Keratinocyte (primary cell): Measurements from ENCODE around the gene LGR6. TPM values are rescaled to one million over a fixed set of nuclear protein-coding genes. Genes with fewer than 3 reads are reported as not detected.

ENCODE experiments used
- DNase-seq: peaks from one replicate; pipeline ENCODE4 v3.0.0-alpha.2; 2011; ENCODE audit warnings: low read depth, missing footprints, low spot score
- FAIRE-seq: peaks from 2 replicates; lab custom pipeline; 2011; peaks lifted over from hg19 to GRCh38; lab: Jason Lieb, UNC
- H2AFZ ChIP-seq: 2 replicates; pipeline ENCODE4 v1.6.0; 2012; ENCODE audit warnings: low read length, control low read depth, inconsistent platforms; ENCODE audit not compliant: control insufficient read depth
- H3K27ac ChIP-seq: 2 replicates; pipeline ENCODE4 v1.5.1; 2011; ENCODE audit warnings: low read length; ENCODE audit not compliant: control insufficient read depth, insufficient read depth
- H3K27me3 ChIP-seq: 3 replicates; pipeline ENCODE4 v1.6.0; 2011; ENCODE audit warnings: low read length; ENCODE audit not compliant: control insufficient read depth, insufficient read depth; ENCODE audit errors: extremely low read depth
- H3K36me3 ChIP-seq, 2 experiments: 2 replicates in 1 of 2; 3 replicates in 1 of 2; pipeline ENCODE4 v1.5.1; 2011; ENCODE audit warnings: low read length in 2 of 2, mild to moderate bottlenecking in 1 of 2; ENCODE audit not compliant: control insufficient read depth in 2 of 2, insufficient read depth in 2 of 2; ENCODE audit errors: extremely low read depth in 1 of 2
- H3K4me1 ChIP-seq: 3 replicates; pipeline ENCODE4 v1.5.1; 2011; ENCODE audit warnings: low read length; ENCODE audit not compliant: control insufficient read depth, insufficient read depth; ENCODE audit errors: extremely low read depth
- H3K4me2 ChIP-seq: 3 replicates; pipeline ENCODE4 v1.6.0; 2011; ENCODE audit warnings: low read depth, low read length; ENCODE audit not compliant: control insufficient read depth, insufficient read depth; ENCODE audit errors: extremely low read depth
- H3K4me3 ChIP-seq, 3 experiments: fragments of 200-600 bp in 1 of 3; sonication (generic) in 1 of 3; 2 replicates in 2 of 3; 3 replicates in 1 of 3; pipeline ENCODE4 v1.5.1; 2011 to 2016; ENCODE audit warnings: low read length in 3 of 3, mild to moderate bottlenecking in 3 of 3, control low read depth in 2 of 3, inconsistent platforms in 1 of 3, low read depth in 1 of 3, mixed read lengths in 1 of 3, mixed run types in 1 of 3, moderate library complexity in 1 of 3; ENCODE audit not compliant: control insufficient read depth in 2 of 3, insufficient read depth in 2 of 3; ENCODE audit errors: extremely low read depth in 1 of 3
- H3K79me2 ChIP-seq: 2 replicates; pipeline ENCODE4 v1.6.0; 2012; ENCODE audit warnings: low read length; ENCODE audit not compliant: control insufficient read depth, insufficient read depth
- H3K9ac ChIP-seq: 3 replicates; pipeline ENCODE4 v1.6.0; 2011; ENCODE audit warnings: low read length; ENCODE audit not compliant: control insufficient read depth, insufficient read depth; ENCODE audit errors: extremely low read depth
- H3K9me1 ChIP-seq: 3 replicates; pipeline ENCODE4 v1.6.0; 2011; ENCODE audit warnings: low read length; ENCODE audit not compliant: control insufficient read depth, insufficient read depth; ENCODE audit errors: extremely low read depth
- H3K9me3 ChIP-seq: 2 replicates; pipeline ENCODE4 v1.5.1; 2012; ENCODE audit warnings: low read depth, low read length; ENCODE audit not compliant: control insufficient read depth
- H4K20me1 ChIP-seq: 3 replicates; pipeline ENCODE4 v1.6.0; 2011; ENCODE audit warnings: low read length; ENCODE audit not compliant: control insufficient read depth, insufficient read depth; ENCODE audit errors: extremely low read depth
- CTCF ChIP-seq, 3 experiments: IDR thresholded peaks in 1 of 3; conservative IDR thresholded peaks in 1 of 3; optimal IDR thresholded peaks in 1 of 3; 2 replicates in 2 of 3; 3 replicates in 1 of 3; pipeline versions ENCODE3 to v1.5.1; 2011; ENCODE audit warnings: low read length in 3 of 3, mild to moderate bottlenecking in 3 of 3, moderate library complexity in 2 of 3, control low read depth in 1 of 3, inconsistent platforms in 1 of 3; ENCODE audit not compliant: insufficient read depth in 2 of 3; ENCODE audit errors: extremely low read depth in 1 of 3
- EZH2 ChIP-seq: IDR thresholded peaks from one replicate; pipeline ENCODE4 v1.6.1; 2012; ENCODE audit warnings: inconsistent platforms, mild to moderate bottlenecking, low read length, moderate library complexity
- dilution Hi-C: fragments of 300-500 bp; cut with MboI; formaldehyde crosslinking; loops from one replicate; pipeline ENCODE4 v1.7.0; 2020; ENCODE audit warnings: low sequenced_read_pairs; ENCODE audit not compliant: extremely low pct_ligation_motif_present
- polyA plus RNA-seq, 5 experiments: library from polyadenylated mRNA; depleted of rRNA in 3 of 5; stranded (reverse) in 3 of 5; stranded (forward) in 1 of 5; unstranded in 1 of 5; fragments of >200 nt; gene quantifications; 1 replicate in 1 of 5; 2 replicates in 3 of 5; 3 replicates in 1 of 5; pipeline versions ENCODE4 v1.2.1 to v1.2.3, GENCODE V29; 2011 to 2012; ENCODE audit warnings: missing spikeins in 2 of 5, low read depth in 1 of 5, low replicate concordance in 1 of 5

The LGR6 gene
- polyA plus RNA-seq, 1 donor (not counting 4 experiments of a cell fraction or from before 2014, with no cell fraction given), result 0.42 TPM

GRCh38 chr1:202156590-202156989 is 37.0 kb upstream of the LGR6 start:
- no peak overlapping the region for H2AFZ ChIP-seq
- H3K4me3 ChIP-seq, result no peak overlapping the region
- no peaks in the 10 kb centered on the region for H3K27me3 ChIP-seq
- no peaks in the 10 kb centered on the region for H3K9me1 ChIP-seq
- no peaks in the 10 kb centered on the region for H4K20me1 ChIP-seq
- dilution Hi-C loops, result no loop called here
- no peaks in the 10 kb centered on the region for H3K4me1 ChIP-seq
- H3K27ac ChIP-seq, result no peak overlapping the region
- no peaks in the 10 kb centered on the region for H3K36me3 ChIP-seq
- TF ChIP-seq CTCF (optimal IDR thresholded peaks at IDR 0.05 in 1 of 3, IDR thresholded peaks at IDR 0.05 in 1 of 3, conservative IDR thresholded peaks at IDR 0.05 in 1 of 3; ENCODE audit: extremely low read depth in 1 of 3, insufficient read depth in 2 of 3, low read length in 3 of 3) (no peak), EZH2 (no peak)
- H3K79me2 ChIP-seq, result no peaks in the 10 kb centered on the region
- H3K9me3 ChIP-seq, result no peaks in the 10 kb centered on the region
- H3K4me2 ChIP-seq, result no peak overlapping the region
- H3K9ac ChIP-seq, result no peak overlapping the region
- DNase-seq (no peak), FAIRE-seq (no peak)

- H3K4me1 ChIP-seq, result no peaks in the 10 kb centered on the region
- no peaks in the 10 kb centered on the region for H3K9me1 ChIP-seq
- no peaks in the 10 kb centered on the region for H3K36me3 ChIP-seq
- no peaks in the 10 kb centered on the region for H3K9me3 ChIP-seq
- no peak overlapping the region for H3K4me2 ChIP-seq
- no peak overlapping the region for H3K27ac ChIP-seq
- no peak overlapping the region for H3K9ac ChIP-seq
- no peaks in the 10 kb centered on the region for H3K79me2 ChIP-seq
- H2AFZ ChIP-seq, result no peak overlapping the region
- no peak for TF ChIP-seq CTCF (optimal IDR thresholded peaks at IDR 0.05 in 1 of 3, IDR thresholded peaks at IDR 0.05 in 1 of 3, conservative IDR thresholded peaks at IDR 0.05 in 1 of 3; ENCODE audit: extremely low read depth in 1 of 3, insufficient read depth in 2 of 3, low read length in 3 of 3)
- TF ChIP-seq EZH2, result no peak
- no peaks in the 10 kb centered on the region for H3K27me3 ChIP-seq
- FAIRE-seq (no peak), DNase-seq (no peak)
- dilution Hi-C loops, result no loop called here
- H3K4me3 ChIP-seq, result no peak overlapping the region
- H4K20me1 ChIP-seq, result no peaks in the 10 kb centered on the region
Observed at GRCh38 chr1:202157945-202158344, 35.7 kb upstream of the LGR6 start.
